HG03354 (cell line): Measurements from ENCODE around the gene PPP6R2.
"Not testable (repeated sequence)": the region's sequence is repeated elsewhere in the genome, so short reads cannot be mapped to it uniquely, and the experiment has no call there.

ENCODE experiments used
- ATAC-seq: cut with Tn5 transposase; IDR thresholded peaks from one replicate; pipeline ENCODE4 v1.9.1; 2021; ENCODE audit warnings: mild to moderate bottlenecking; ENCODE audit not compliant: unreplicated experiment, poor library complexity, severe bottlenecking

The PPP6R2 gene

GRCh38 chr22:50315289-50316113 lies 27.6 kb upstream of the PPP6R2 start:
- peak; percentile 7 for ATAC-seq

GRCh38 chr22:50316114-50317065 lies 26.7 kb upstream of the PPP6R2 start:
- ATAC-seq = no peak

- no peak for ATAC-seq
These were observed 25.9 kb upstream of the PPP6R2 start for GRCh38 chr22:50317178-50317577.

DNA sequence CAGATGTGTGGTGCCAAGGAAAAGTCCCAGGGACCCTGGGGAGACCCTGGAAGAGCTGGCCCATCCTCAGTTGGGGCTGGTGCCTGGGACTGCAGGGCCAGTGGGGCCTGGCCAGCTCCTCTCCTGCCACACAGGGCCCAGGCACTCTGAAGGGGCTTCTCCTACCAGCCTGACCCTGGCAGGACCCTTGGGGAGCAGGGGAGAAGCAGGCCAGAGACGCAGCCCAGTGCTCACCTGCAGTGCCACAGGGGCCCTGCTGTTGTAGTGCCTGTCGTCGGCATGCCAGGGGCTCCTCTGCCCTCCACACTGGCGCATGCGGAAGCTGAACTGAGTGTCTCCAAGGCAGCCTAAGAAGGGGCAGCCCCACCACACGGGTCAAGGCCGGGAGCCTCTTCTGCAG lies 25.5 kb upstream of the PPP6R2 start:
- ATAC-seq = no peak

- ATAC-seq = no peak
These were observed 24.8 kb upstream of the PPP6R2 start for GRCh38 chr22:50318356-50318697.

DNA sequence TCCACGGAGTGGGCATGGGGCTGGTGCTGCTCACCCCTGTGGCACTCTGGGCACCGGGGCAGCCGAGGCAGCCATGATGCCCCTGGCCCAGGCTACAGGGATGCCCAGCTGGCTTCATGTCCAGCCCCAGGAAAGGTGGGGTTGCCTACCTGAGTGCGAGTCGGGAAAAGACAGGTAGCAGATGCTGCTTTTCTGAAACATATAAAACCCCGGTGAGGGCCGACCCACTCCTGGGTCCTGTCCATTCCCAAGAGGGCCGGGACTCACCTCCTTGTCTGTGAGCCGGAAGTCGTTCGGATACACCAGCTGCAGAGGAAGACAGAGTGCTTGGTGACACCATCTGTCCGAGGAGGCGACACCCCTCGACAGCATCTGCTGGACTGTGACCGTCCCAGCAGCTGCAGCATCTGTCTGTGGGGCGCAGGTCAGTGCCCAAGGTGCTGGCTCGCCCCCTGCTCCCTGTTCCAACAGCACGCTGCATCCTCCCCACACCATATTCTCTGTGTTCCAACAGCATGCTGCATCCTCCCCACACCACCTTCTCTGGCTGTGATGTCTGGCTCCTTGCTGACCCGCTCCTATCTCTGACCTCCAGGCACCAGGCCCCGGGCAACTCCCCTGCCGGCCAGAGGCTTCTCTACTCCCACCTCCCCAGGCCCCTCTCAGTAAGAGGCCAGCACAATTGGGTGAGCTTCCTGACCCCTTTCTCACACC lies 24.3 kb upstream of the PPP6R2 start:
- no peak for ATAC-seq

DNA sequence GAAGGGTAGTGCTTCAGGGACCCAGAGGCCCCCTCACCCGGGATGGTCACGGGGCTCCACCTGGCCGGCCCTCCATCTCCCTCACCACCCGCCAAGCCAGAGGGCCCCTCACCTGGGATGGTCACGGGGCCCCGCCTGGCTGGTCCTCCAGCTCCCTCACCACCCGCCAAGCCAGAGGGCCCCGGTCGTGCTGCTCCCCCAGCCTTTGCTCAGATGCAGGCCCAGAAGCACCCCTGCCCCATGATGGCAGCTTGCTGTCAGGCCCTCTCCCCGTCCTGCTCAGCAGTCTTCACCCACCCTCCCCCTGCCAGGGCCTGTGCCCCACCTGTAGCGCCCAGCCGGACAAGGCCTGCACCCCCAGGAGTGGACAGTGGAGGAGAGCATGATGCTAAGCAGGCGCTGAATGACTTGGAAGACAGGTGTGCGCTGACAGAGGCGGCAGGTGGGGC lies 23.6 kb upstream of the PPP6R2 start:
- no peak for ATAC-seq

DNA sequence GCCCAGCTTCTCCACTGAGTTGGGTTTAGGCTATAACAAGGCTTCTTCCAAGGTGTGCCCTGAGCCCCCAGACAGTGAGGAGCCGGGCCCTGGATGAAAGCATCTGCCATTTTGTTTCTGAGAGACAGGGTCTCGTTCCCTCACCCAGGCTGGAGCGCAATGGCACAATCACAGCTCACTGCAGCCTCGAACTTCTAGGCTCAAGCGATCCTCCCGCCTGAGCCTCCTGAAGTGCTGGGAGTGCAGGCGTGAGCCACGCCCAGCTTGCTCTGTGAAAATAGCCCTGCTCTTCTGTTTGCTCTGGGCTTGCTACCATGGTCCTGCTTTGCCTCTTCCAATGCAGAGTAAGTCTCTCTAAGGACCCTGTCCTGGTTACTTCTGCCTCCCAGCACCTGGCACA lies 23.0 kb upstream of the PPP6R2 start:
- ATAC-seq = no peak

GRCh38 chr22:50320671-50321325 lies 22.3 kb upstream of the PPP6R2 start:
- no peak for ATAC-seq

DNA sequence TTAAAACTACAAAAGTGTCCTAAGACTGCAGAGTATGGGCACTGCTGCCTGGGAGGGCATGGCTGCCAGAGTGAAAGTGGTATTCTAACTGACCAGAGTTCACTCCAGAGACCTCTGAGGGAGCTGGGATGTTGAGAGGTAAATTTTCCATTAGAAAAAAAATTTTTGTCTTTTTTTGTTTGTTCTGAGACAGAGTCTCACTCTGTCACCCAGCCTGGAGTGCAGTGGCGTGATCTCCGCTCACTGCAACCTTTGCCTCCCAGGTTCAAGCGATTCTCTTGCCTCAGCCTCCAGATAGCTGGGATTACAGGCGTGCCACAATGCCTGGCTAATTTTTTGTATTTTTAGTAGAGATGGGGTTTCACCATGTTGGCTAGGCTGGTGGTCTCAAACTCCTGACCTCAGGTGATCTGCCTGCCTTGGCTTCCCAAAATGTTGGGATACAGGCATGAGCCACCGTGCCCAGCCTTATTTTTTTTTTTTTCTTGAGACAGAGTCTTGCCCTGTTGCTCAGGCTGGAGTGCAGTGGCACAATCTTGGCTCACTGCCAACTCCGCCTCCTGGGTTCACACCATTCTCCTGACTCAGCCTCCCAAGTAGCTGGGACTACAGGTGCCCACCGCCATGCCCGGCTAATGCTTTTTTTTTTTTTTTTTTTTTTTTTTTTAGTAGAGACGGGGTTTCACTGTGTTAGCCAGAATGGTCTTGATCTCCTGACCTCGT lies 20.6 kb upstream of the PPP6R2 start:
- ATAC-seq = not testable (repeated sequence)

- ATAC-seq = no peak
These were observed 19.2 kb upstream of the PPP6R2 start for GRCh38 chr22:50323900-50324299.

DNA sequence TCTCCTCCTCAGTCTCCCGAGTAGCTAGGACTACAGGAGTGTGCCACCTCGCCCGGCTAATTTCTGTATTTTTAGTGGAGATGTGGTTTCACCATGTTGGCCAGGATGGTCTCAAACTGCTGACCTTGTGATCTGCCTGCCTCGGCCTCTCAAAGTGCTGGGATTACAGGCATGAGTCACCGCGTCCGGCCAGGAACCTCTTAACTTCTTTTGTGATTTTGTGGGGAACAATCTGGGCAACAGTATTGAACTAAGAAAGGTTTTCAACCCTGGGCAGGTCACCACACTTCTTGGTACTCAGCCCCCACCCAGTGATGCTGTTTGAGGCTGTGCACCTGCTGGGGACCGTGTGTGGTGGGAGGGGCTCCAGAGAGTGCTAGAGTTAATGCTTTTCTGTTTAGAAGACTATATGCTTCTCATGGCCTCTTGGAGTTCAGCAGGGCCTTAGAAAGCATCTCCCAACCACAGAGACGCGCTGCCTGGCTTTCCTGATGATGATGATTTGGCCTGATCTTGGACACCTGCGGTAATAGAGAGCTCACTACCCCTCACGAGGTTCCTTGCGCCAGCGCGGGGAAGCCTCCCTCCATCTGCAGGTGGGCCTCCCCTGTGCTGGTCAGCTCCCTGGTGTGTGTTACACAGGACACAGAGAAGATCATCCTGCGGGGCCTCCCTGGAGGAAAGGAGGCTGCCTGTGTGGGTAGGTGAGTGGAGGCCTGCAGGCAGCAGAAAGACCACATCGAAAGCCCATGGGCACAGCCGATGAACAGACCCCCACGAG lies 17.5 kb upstream of the PPP6R2 start:
- ATAC-seq = no peak

DNA sequence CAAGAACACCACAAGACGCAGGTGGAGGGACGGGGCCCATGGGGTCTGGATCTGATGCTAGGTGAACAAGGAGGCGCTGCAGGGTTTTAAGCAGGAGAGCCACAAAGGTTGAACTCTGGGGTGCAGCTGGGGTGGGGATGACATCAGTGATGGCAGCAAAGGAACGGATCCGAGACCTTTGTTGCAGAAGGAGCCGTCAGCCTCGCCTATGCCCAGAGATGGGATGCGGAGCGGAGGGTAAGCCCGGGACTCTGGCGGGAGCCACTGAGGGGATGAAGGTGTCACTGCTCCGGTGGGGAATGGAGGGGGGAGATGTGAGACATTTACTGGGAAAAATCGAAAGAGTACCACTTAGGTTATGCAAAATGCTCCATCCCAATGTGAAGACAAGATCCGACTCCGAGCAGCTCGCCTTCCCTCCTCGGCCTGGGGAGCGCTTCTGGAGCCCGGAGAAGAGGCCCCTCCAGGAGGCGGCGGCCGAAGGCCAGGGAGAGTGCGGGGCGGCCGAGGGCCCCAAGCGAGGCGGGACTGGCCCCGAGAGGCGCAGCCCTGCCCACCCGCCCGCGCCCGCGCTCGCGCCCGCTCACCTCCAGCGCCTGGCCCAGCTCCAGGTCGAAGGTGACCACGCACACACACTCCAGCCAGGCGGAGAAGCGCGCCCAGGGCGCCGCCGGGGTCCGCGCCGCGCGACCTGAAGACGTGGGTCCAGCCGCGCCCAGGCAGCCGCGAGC lies 16.7 kb upstream of the PPP6R2 start:
- ATAC-seq = no peak

- peak; percentile 66 for ATAC-seq
These were observed 16.0 kb upstream of the PPP6R2 start, which contains the start of gene DENND6B for GRCh38 chr22:50326956-50327710. Gene DENND6B (minus strand): TSS chr22:50327012. CDS start chr22:50326988, 24 bp downstream.

GRCh38 chr22:50327711-50328019 lies 15.5 kb upstream of the PPP6R2 start:
- no peak for ATAC-seq

GRCh38 chr22:50329236-50329635 lies 13.9 kb upstream of the PPP6R2 start:
- no peak for ATAC-seq

DNA sequence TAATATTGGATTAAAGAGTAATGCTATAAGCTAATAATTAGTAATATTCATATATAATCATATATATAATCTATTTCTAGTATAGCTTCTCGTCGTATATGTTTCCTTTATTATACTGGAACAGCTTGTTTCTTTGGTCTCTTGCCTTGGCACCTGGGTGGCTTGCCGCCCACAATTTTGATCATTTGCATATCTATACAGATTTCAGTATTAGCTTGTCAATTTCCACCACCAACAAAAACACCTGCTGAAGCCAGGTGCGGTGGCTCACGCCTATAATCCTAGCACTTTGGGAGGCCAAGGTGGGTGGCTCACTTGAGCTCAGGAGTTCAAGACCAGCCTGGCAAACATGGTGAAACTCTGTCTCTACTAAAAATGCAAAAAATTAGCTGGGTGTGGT lies 8.7 kb upstream of the PPP6R2 start:
- not testable (repeated sequence) for ATAC-seq
